GM04504 (cell line): ENCODE measurements around the gene GRB2.
A peak's percentile ranks its signal among the peaks of the same experiment; 100 is the strongest.
"Not testable (repeated sequence)": the region's sequence is repeated elsewhere in the genome, so short reads cannot be mapped to it uniquely, and the experiment has no call there.

Experiments used
- DNase-seq: peaks from one replicate; pipeline ENCODE4 v3.0.0-alpha.2; 2012; ENCODE audit warnings: low read depth

Gene GRB2

DNA sequence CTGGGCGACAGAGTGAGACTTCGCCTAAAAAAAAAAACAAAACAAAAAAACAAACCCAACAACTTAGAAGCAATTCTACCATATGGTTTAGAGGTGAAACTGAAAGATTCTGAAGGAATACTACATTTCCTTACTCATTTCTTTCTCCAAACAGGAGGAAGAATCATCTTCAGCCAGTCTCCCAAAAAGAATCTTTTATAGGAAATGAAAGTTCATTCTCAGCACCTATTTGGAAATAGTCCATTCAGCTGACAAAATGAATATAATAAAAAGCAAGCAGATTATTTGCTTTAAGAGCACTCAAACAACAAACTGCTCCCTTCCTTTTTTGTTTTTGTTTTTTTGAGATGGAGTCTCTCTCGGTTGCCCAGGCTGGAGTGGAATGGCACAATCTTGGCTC lies 17.7 kb downstream of the GRB2 start:
- no peak for DNase-seq

DNA sequence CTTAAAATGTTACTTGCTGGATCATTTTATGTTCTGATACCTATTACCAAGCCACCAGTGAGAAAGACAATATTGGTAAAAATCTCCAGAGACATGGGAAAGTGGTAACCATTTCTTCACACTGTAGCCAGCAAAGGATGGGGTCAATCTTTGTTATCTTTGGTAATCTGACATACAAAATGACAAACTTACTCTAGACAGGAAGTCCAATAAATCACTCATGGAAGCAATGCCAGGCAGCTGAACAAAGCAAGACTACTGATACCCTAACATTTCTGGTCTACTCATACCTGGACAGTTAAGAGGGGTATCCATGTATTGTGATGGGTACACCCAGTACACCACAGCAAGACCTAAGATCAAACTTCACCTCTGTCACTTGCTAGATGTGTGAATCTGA lies 19.0 kb downstream of the GRB2 start:
- no peak for DNase-seq

DNA sequence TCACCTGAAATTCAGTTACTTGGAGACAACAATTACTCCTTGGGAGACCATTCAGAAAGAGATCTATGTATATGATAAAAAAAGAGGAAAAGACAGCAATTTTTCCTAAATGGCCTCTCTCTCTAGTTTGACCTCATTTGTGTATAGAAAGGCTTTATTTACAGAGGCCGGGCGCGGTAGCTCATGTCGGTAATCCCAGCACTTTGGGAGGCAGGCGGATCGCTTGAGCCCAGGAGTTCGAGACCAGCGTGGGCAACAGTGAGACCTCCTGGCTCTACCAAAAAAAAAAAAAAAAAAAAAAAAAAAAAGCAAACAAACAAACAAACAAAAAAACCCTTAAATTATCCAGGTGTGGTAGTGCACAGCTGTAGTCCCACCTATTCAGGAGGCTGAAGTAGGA lies 20.7 kb downstream of the GRB2 start:
- no peak for DNase-seq

DNA sequence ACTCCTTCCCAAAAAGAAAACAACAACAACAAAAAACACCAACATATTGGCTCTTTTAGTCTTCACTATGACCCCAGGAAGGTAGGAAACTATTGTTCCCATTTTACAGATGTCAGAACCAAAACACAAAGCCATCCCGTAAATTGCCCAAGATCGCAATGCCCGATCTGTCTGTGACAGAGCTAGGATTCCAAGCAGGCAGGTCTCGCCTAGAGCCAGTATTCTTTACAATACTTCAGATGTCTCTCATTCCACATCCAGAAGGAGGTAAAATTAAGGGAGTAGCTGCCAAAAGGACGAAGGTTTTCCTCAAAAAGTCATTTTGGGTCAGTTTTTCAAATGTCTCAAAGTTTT lies 21.7 kb downstream of the GRB2 start:
- no peak for DNase-seq

GRCh38 chr17:75380750-75381149 lies 24.7 kb downstream of the GRB2 start:
- no peak for DNase-seq

- DNase-seq, result no peak
Measured at GRCh38 chr17:75380315-75380714, 25.2 kb downstream of the GRB2 start.

- DNase-seq, result not testable (repeated sequence)
Measured at GRCh38 chr17:75379426-75379825, 26.1 kb downstream of the GRB2 start.

DNA sequence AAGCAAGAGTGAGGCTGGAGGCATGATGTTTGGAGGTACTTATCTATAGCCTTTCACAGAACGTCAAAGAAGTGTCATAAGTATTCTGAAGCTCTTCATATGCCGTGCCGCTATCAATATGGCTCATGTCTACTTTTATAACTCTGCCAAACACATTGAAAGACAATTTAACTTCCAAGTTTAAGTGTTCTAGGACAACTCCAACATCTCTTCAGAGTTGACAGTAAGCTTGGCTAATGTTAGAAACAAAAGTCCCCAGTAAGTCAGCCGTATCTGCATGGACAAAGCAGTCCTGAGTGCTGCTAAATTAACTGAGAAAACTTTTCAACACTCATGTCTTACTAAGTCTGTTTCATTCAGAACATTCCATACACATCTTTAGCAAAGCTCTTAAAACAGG lies 32.2 kb downstream of the GRB2 start:
- DNase-seq, result no peak

GRCh38 chr17:75371981-75372380 lies 33.5 kb downstream of the GRB2 start:
- DNase-seq, result no peak

GRCh38 chr17:75371339-75371738 lies 34.1 kb downstream of the GRB2 start:
- no peak for DNase-seq

DNA sequence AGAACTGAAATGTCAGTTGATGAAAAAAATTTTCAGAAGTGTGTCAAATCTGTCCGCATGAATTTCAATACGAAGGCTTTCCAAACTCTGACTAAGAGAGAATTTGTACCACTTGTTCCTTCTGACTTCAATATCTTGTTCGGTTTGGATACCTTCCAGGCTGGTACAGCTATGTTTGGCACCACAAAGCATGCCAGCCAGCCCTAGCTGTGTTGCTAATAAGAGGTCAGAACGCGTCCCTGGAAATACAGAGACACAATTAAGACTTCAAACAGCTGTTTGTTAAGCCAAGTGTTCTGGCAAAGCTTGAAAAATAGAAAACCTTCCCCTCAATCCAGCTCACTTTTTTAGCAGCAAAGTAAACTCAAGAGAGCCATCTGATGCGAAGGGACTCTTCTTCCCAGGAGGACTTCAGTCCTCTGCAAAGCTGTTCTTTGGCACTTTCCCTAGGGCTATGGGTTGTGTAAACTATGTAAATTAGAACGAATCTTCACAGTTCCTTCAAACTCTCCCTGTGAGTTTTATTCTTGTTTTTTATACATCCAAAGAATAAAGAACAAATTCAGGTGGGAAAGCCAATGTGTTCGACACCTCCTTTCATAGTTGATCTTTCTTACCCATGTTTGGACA lies 35.1 kb downstream of the GRB2 start:
- DNase-seq, result no peak

GRCh38 chr17:75367838-75368789 lies 37.4 kb downstream of the GRB2 start:
- DNase-seq, result not testable (repeated sequence)

DNA sequence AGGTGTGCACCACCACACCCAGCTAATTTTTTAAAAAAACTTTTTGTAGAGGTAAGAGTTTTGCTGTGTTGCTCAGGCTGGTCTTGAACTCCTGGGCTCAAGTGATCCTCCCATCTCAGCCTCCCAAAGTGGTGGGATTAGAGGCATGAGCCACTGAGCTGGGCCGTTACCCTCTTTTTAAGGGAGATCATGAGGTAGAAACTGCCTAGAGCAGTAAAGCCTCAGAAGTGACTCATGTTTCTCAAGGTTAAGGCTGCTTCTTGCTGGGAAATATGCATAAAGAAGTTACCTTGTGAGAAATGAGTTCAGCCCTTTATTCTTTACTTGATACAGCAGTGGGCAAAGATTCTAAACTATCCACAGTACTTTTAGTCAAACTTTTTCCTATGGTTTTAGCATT lies 38.2 kb downstream of the GRB2 start:
- DNase-seq, result no peak

DNA sequence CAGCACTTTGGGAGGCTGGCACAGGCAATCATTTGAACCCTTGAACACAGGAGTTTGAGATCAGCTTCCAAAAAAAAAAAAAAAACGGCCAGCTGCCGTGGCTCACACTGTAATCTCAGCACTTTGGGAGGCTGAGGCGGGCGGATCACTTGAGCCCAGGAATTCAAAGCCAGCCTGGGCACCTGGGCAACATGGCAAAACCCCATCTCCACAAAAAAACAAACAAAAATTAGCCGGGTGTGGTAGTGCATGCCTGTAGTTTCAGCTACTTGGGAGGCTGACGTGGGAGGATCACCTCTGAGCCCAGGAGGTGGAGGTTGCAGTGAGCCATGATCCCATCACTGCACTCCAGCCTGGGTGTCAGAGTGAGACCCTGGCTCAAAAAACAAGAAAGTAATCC lies 39.0 kb downstream of the GRB2 start:
- DNase-seq, result no peak

- no peak for DNase-seq
Measured at GRCh38 chr17:75365931-75366275, 39.6 kb downstream of the GRB2 start.

DNA sequence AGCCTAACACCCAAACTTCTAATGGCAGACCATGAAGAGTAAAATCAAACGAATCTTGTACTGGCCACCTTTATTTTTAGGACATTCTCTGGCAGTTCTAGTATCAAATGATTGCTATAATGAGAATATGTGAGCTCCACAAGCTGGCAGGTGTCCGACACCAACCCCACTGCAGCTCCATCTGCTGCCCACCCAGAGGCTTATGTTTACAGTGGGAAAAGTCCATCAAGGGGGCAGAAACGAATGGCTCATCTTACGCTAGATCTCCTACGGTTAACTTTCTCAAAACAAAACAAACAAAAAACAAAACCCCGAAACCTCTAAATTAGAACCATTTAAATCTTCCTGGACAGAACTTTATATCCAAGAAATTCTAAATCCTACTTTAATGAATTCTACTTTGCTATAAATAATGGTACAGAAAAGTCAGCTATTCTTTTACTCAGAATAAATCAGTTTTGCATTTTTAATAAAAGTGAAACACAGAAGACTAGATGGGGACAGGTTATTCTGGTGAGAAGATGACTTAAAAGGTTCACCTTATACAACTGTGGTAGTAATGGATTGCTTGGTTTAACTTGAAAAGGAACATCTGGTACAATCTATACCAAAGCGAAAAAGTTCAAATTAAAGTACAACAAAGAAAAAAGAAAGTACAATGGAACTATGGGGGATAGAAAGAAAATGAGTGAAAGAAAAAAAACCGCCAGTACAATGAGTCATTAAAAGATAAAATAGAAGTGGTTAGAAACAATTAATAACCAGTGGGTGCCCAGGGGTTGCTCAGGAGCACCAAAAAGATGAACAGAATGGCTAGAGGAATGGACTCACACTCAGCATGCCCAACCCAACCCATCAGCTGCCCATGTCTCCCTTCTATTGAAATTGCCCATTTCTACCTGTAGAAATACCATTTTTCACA lies 40.2 kb downstream of the GRB2 start:
- no peak for DNase-seq

- DNase-seq, result peak; percentile 26
Measured at GRCh38 chr17:75364078-75364477, 41.4 kb downstream of the GRB2 start.

GRCh38 chr17:75361996-75362395 lies 43.5 kb downstream of the GRB2 start:
- no peak for DNase-seq

DNA sequence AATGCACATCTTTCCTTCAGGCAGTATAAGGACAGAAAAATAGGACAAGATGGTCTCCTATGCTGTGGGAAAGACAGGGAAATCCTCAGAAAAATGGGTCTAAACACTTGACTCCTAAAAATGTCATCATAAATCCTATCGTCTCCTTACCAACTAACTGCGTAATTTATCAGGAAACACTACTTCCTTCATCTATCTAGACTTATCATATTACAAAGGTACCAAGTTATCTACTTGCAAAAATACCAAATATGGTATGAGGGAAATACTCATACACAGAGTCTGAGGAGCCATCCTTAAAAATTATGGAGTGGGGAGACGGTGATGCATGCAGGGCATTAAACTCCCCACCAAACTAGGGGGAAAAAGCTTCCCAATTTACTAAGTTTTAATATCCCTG lies 44.1 kb downstream of the GRB2 start:
- no peak for DNase-seq

DNA sequence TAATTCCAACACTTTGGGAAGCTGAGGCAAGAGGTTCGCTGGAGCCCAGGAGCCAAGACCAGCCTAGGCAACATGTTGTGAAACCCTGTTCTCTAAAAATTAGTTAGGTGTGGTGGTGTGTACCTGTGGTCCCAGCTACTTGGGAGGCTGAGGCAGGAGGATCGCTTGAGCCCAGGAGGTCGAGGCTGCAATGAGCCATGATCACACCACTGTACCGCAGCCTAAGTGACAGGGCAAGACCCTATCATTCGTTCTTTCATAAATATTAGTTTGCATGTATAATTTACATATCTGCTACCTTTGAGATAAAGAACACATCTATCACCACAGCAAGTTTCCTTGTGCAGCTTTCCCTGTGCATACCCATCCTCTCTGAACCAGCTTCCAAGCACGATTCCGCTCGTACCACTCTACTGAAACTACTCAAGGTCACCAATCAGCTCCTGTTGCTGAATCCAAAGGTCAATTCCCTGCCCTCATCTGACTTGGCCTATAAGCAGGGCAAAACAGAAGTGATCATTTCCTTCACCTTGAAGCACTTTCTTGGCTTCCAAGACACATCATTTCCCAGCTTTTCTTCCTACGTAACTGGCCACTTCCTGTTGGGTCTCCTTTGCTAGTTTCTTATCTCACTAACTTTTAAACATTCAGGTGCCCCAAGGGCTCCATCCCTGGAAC lies 49.1 kb downstream of the GRB2 start:
- DNase-seq, result no peak

DNA sequence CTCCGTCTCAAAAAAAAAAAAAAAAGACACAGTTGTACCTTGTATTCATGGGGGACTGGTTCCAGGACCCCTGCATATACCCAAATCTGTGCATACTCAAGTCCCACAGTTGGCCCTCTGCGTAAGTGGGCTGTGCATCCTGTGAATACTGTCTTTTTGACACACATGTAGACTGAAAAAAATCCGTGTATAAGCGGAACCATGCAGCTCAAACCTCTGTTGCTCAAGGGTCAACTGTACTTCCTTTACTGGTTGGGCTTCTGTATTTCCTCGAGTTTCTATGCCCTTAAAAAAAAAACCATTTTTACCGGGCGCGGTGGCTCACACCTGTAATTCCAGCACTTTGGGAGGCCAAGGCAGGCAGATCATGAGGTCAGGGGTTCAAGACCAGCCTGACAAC lies 52.3 kb downstream of the GRB2 start:
- DNase-seq, result no peak

GRCh38 chr17:75352079-75352569 lies 53.4 kb downstream of the GRB2 start:
- no peak for DNase-seq
